Esophagus muscularis mucosa (tissue), 4 donors: ENCODE measurements around the gene DIO3. TPM values are rescaled to one million over a fixed set of nuclear protein-coding genes. Genes with fewer than 3 reads are reported as not detected.

Experiments
- DNase-seq: peaks from one replicate; pipeline ENCODE4 v3.0.0-alpha.2; 2017; ENCODE audit errors: extremely low spot score
- H3K27ac ChIP-seq, 4 donors: fragments of 200-600 bp; sonication (generic); replicated peaks in 1 of 4; 1 replicate in 3 of 4; 2 replicates in 1 of 4; pipeline ENCODE4 v1.5.1; 2016 to 2019; ENCODE audit warnings: mild to moderate bottlenecking in 1 of 4
- H3K27me3 ChIP-seq, 4 donors: fragments of 200-600 bp; sonication (generic); one replicate each; pipeline versions ENCODE4 v1.5.1 to v1.6.0; 2016 to 2019
- H3K36me3 ChIP-seq, 4 donors: fragments of 200-600 bp; sonication (generic); one replicate each; pipeline ENCODE4 v1.5.1; 2016 to 2019
- H3K4me1 ChIP-seq, 4 donors: fragments of 200-600 bp; sonication (generic); one replicate each; pipeline ENCODE4 v1.5.1; 2016 to 2019
- H3K4me3 ChIP-seq, 4 donors: fragments of 200-600 bp; sonication (generic); 1 replicate in 2 of 4; 2 replicates in 2 of 4; pipeline ENCODE4 v1.5.1; 2016 to 2019; ENCODE audit warnings: mild to moderate bottlenecking in 4 of 4, moderate library complexity in 1 of 4
- H3K9me3 ChIP-seq, 4 donors: fragments of 200-600 bp; sonication (generic); 1 replicate in 3 of 4; 2 replicates in 1 of 4; pipeline ENCODE4 v1.5.1; 2016 to 2019
- CTCF ChIP-seq, 3 experiments: fragments of 200-600 bp in 2 of 3; fragments of 450-650 bp in 1 of 3; sonication (generic) in 2 of 3; IDR thresholded peaks; one replicate each; pipeline ENCODE4 v1.5.1; 2017 to 2019; ENCODE audit warnings: antibody characterized with exemption in 3 of 3, mild to moderate bottlenecking in 2 of 3, moderate library complexity in 1 of 3
- EP300 ChIP-seq: sonication (generic); formaldehyde crosslinking; IDR thresholded peaks from one replicate; pipeline ENCODE4 v1.6.1; 2017; ENCODE audit warnings: antibody characterized with exemption
- POLR2A ChIP-seq: fragments of 450-650 bp; IDR thresholded peaks from one replicate; pipeline ENCODE4 v1.6.1; 2017; ENCODE audit warnings: antibody characterized with exemption, moderate library complexity, mild to moderate bottlenecking, low read depth
- POLR2AphosphoS5 ChIP-seq, 2 donors: sonication (generic); formaldehyde crosslinking; IDR thresholded peaks; one replicate each; pipeline ENCODE4 v1.6.1; 2017; ENCODE audit warnings: antibody characterized with exemption in 2 of 2
- WGBS: methylation state at CpG from one replicate; pipeline ENCODE4 v1.1.5; 2018; 5-methylcytosine and 5-hydroxymethylcytosine counted together
- intact Hi-C: fragments of 100-400 bp; cut with DNase I; formaldehyde crosslinking; loops from one replicate; pipeline ENCODE4 v1.15.1; 2023
- total RNA-seq, 4 donors: library from RNA; depleted of rRNA; stranded (reverse); fragments of >200 nt; gene quantifications; one replicate each; pipeline versions ENCODE4 v1.1.0 to v1.2.1, GENCODE V29; 2016

DIO3 gene
- total RNA-seq, 4 donors from 2014 or later: 0.99 to 1.7 (median 1.2) TPM

- Histone ChIP-seq H3K36me3 (no peaks in the 10 kb centered on the region), H3K4me1 (no peaks in the 10 kb centered on the region), H3K9me3 (peaks cover 0 to 9% (median 3%) of the 10 kb centered on the region in 4 donors), H3K27ac (no peak overlapping the region), H3K27me3 (no peaks in the 10 kb centered on the region), H3K4me3 (no peak overlapping the region)
- WGBS: 64% methylated on average over 6 of the region's 7 CpGs
- no peak for TF ChIP-seq CTCF (IDR thresholded peaks at IDR 0.05)
- no peak for TF ChIP-seq EP300
- TF ChIP-seq POLR2A: no peak
- no peak for TF ChIP-seq POLR2AphosphoS5 (IDR thresholded peaks at IDR 0.05)
- peak; percentile 86 for DNase-seq
- intact Hi-C loops: no loop called here
These were observed 32.3 kb downstream of the DIO3 start for GRCh38 chr14:101593411-101594238.

GRCh38 chr14:101594511-101595148 lies 33.3 kb downstream of the DIO3 start:
- intact Hi-C loops: no loop called here
- no peak overlapping the region for H3K4me3 ChIP-seq
- TF ChIP-seq EP300 (no peak), POLR2AphosphoS5 (IDR thresholded peaks at IDR 0.05) (no peak), POLR2A (no peak), CTCF (IDR thresholded peaks at IDR 0.05) (no peak)
- WGBS: 93% methylated on average over 9 of the region's 9 CpGs
- no peaks in the 10 kb centered on the region for H3K27me3 ChIP-seq
- DNase-seq: peak; percentile 19
- no peaks in the 10 kb centered on the region for H3K4me1 ChIP-seq
- H3K27ac ChIP-seq: no peak overlapping the region
- no peaks in the 10 kb centered on the region for H3K36me3 ChIP-seq
- peaks cover 0 to 15% (median 3%) of the 10 kb centered on the region in 4 donors for H3K9me3 ChIP-seq

- intact Hi-C loops: no loop called here
- TF ChIP-seq POLR2A (no peak), EP300 (no peak), POLR2AphosphoS5 (IDR thresholded peaks at IDR 0.05) (no peak), CTCF (IDR thresholded peaks at IDR 0.05) (no peak)
- Histone ChIP-seq H3K36me3 (no peaks in the 10 kb centered on the region), H3K27ac (no peak overlapping the region), H3K27me3 (no peaks in the 10 kb centered on the region), H3K9me3 (peaks cover 0 to 15% (median 3%) of the 10 kb centered on the region in 4 donors), H3K4me1 (no peaks in the 10 kb centered on the region), H3K4me3 (no peak overlapping the region)
- DNase-seq: peak; percentile 79
- 83% methylated on average over 1 of the region's 4 CpGs for WGBS
These were observed 34.1 kb downstream of the DIO3 start for GRCh38 chr14:101595349-101595748.

GRCh38 chr14:101595887-101596721 lies 34.8 kb downstream of the DIO3 start:
- TF ChIP-seq CTCF (IDR thresholded peaks at IDR 0.05) (no peak), POLR2AphosphoS5 (IDR thresholded peaks at IDR 0.05) (no peak), POLR2A (no peak), EP300 (no peak)
- no peaks in the 10 kb centered on the region for H3K4me1 ChIP-seq
- 78% methylated on average over 5 of the region's 8 CpGs for WGBS
- no peaks in the 10 kb centered on the region for H3K36me3 ChIP-seq
- peaks cover 0 to 15% (median 3%) of the 10 kb centered on the region in 4 donors for H3K9me3 ChIP-seq
- DNase-seq: peak; percentile 45
- H3K4me3 ChIP-seq: no peak overlapping the region
- H3K27ac ChIP-seq: no peak overlapping the region
- intact Hi-C loops: no loop called here
- peaks cover 0 to 3% (median 0%) of the 10 kb centered on the region in 4 donors for H3K27me3 ChIP-seq
